ENCODE data around the gene UQCC5. TPM values are rescaled to one million over a fixed set of nuclear protein-coding genes. Genes with fewer than 3 reads are reported as not detected.

UQCC5 gene
- total RNA-seq, 1 donor from 2014 or later: not detected

GRCh38 chr3:52494886-52495495 is 41.4 kb upstream of the UQCC5 start, which contains the start of gene STAB1:
Gene STAB1 (plus strand): TSS chr3:52495338. CDS start chr3:52495414, 76 bp downstream.
- DNase-seq (ENCODE audit: low spot score in 2 of 2): no peak
- H3K4me3 ChIP-seq: peak within 1 kb of the TSS; percentile 32 to 52
- TF ChIP-seq, protein P1, sequence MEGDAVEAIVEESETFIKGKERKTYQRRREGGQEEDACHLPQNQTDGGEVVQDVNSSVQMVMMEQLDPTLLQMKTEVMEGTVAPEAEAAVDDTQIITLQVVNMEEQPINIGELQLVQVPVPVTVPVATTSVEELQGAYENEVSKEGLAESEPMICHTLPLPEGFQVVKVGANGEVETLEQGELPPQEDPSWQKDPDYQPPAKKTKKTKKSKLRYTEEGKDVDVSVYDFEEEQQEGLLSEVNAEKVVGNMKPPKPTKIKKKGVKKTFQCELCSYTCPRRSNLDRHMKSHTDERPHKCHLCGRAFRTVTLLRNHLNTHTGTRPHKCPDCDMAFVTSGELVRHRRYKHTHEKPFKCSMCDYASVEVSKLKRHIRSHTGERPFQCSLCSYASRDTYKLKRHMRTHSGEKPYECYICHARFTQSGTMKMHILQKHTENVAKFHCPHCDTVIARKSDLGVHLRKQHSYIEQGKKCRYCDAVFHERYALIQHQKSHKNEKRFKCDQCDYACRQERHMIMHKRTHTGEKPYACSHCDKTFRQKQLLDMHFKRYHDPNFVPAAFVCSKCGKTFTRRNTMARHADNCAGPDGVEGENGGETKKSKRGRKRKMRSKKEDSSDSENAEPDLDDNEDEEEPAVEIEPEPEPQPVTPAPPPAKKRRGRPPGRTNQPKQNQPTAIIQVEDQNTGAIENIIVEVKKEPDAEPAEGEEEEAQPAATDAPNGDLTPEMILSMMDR (IDR thresholded peaks at IDR 0.05): no peak
- H3K27ac ChIP-seq: peak within 1 kb of the TSS; percentile 32 to 33
- H3K36me3 ChIP-seq: peaks cover 33 to 37% of the 10 kb centered on the region in 2 donors
- intact Hi-C loops (cut with DNase I): no loop called here
- H3K27me3 ChIP-seq: no peaks in the 10 kb centered on the region
- peaks cover 0 to 1% of the 10 kb centered on the region in 2 donors for H3K4me1 ChIP-seq
- no peaks in the 10 kb centered on the region for H3K9me3 ChIP-seq

DNA sequence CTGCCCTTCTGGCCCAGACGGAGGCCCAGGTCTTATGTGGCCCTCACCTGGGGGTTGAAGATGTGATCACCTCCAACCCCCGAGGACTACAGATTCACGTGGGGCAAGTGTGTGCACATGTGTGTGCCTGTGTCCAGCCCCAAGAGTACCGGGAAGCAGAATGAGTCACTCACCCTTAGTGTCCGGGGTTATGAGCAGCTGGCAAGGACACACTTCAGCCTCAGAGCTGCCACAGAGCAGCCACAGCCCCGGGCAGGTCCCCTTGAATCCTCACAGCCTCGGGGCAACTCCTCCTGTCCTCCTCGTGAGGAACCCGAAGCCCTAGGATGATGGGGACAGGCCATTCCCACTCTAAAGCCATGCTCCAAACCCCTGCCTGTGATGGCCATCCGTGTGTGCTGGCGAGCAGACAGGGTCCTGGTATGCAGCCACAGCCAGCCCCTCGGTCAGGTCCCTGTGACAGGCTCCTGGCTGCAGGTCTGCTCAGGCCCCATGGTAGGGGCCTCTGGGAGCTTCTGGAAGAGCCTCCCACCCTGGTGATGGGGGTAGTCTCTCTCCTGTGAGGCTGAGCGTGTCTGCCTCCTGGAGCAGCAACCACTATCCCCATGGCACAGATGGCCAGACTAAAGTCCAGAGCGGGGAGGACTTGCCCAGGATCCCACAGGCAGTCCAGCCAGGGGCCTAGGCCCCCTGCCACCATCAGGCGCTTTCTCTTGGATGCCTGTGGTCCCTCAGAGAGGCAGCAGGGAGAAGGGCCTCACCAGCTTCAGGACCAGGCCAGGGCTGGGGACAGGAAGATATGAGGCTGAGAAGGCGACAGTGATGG is 40.4 kb upstream of the UQCC5 start:
- no peak for DNase-seq (ENCODE audit: low spot score in 2 of 2)
- Histone ChIP-seq H3K4me3 (peak overlapping the region; percentile 32 to 52), H3K36me3 (peaks cover 23 to 27% of the 10 kb centered on the region in 2 donors), H3K4me1 (no peaks in the 10 kb centered on the region), H3K9me3 (no peaks in the 10 kb centered on the region), H3K27me3 (no peaks in the 10 kb centered on the region), H3K27ac (peak overlapping the region; percentile 8 to 32)
- intact Hi-C loops (cut with DNase I): no loop called here
- TF ChIP-seq, protein P1 (IDR thresholded peaks at IDR 0.05): no peak

DNA sequence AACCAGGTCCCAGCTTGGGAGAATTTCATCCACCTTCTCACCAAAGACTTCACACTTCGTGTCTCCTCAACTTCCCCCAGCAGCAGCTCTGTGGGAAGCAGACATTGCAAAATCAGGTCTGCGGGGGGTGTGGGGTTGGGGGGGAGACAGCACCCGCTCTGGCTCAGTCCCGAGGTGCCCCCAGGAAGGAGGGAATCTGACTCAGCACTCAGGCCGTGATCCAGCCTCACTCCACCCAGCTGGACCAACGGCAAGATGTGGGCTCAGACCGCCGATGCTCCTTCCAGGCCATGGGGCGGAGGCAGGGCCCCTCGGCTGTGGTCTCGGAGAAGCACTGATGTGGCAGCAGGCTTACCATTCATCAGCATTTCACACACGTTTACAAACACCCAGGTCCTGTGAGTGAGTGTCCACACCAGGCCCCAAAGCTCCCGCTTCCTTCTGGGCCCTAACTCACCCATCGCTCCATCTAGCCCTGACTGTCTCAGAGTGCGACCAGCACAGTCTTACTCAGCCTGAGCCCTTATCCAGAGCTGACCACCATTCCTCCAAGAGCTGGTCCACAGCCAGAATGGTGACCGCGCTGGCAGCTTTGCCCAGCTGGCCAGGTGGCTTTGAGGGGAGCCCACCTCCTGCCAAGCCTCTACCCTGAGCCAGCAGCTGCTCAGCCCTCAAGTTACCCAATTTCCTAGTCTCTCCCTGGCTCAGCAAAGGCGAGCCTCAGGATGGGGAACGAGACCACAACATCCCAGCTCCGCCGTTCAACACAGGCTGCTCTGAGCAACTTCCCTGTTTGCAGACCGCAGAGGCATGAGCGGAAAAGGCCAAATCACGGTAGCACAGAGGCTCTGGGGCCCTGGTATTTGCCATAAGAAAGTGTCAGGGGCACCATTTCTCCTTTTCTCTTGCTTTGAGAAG is 38.0 kb upstream of the UQCC5 start:
- intact Hi-C loops (cut with DNase I): no loop called here
- no peaks in the 10 kb centered on the region for H3K9me3 ChIP-seq
- DNase-seq (ENCODE audit: low spot score in 2 of 2): peak; percentile 38 to 81
- no peak overlapping the region for H3K4me3 ChIP-seq
- H3K27me3 ChIP-seq: no peaks in the 10 kb centered on the region
- no peaks in the 10 kb centered on the region for H3K4me1 ChIP-seq
- TF ChIP-seq, protein P1 (IDR thresholded peaks at IDR 0.05): no peak
- H3K27ac ChIP-seq: no peak overlapping the region
- peaks cover 1 to 3% of the 10 kb centered on the region in 2 donors for H3K36me3 ChIP-seq

DNA sequence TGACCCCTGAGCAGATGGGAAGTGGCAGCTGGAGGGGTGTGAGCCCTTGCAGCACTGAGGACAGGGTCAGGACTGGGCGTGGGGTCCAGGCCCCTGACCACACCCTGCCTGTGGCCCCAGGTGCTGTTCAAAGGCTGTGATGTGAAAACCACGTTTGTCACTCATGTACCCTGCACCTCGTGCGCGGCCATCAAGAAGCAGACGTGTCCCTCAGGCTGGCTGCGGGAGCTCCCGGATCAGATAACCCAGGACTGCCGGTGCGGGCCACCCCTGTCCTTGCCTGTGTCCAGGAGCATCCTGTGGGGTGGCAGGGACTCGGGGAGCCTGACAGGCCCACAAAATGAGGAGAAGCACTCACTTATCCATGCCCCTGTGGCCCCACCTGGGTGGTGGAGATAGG is 35.4 kb upstream of the UQCC5 start:
- intact Hi-C loops (cut with DNase I): no loop called here
- no peaks in the 10 kb centered on the region for H3K27me3 ChIP-seq
- DNase-seq (ENCODE audit: low spot score in 2 of 2): no peak

DNA sequence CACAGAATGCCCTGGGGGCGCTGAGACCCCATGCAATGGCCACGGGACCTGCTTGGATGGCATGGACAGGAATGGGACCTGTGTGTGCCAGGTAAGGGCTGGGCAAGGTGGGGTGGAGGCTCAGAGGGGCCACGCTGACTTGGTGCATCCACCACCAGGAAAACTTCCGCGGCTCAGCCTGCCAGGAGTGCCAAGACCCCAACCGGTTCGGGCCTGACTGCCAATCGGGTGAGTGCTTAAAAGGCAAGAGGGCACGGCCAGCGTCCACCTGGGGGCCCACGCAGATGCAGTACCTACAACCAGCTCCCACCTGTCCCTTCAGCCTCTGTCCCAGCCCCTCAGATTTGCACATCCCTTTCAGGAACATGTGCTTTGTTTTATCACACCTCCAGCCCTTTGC is 34.4 kb upstream of the UQCC5 start:
- Histone ChIP-seq H3K36me3 (no peaks in the 10 kb centered on the region), H3K4me3 (no peak overlapping the region), H3K9me3 (no peaks in the 10 kb centered on the region), H3K27ac (no peak overlapping the region), H3K4me1 (no peaks in the 10 kb centered on the region), H3K27me3 (no peaks in the 10 kb centered on the region)
- TF ChIP-seq, protein P1 (IDR thresholded peaks at IDR 0.05): no peak
- intact Hi-C loops (cut with DNase I): no loop called here
- no peak for DNase-seq (ENCODE audit: low spot score in 2 of 2)

More for the DNA sequence above, 35.4 kb upstream of the UQCC5 start:
- H3K4me3 ChIP-seq: no peak overlapping the region
- no peaks in the 10 kb centered on the region for H3K36me3 ChIP-seq
- no peaks in the 10 kb centered on the region for H3K9me3 ChIP-seq
- H3K27ac ChIP-seq: no peak overlapping the region
- TF ChIP-seq, protein P1 (IDR thresholded peaks at IDR 0.05): no peak
- H3K4me1 ChIP-seq: no peaks in the 10 kb centered on the region
